IMR-90 (cell line): ENCODE results near the gene C11orf21. TPM values are rescaled to one million over a fixed set of nuclear protein-coding genes. Genes with fewer than 3 reads are reported as not detected.

ENCODE experiments used
- ATAC-seq: fragments of 200-7000 bp; cut with Tn5 transposase; 2 replicates; pipeline ENCODE4 v1.9.1; 2020; ENCODE audit warnings: low read depth, mild to moderate bottlenecking, moderate library complexity
- BruUV-seq: library from RNA; stranded (reverse); fragments of 400-500 nt; replicated peaks from 2 replicates; lab custom pipeline; 2021; lab: Mats Ljungman, UMichigan
- CTCF ChIA-PET: fragments of 300-600 bp; formaldehyde crosslinking; extraction: SDS; loops from one replicate; lab custom pipeline; 2021; ENCODE audit warnings: antibody characterized with exemption; lab: Yijun Ruan, JAX
- POLR2A ChIA-PET: fragments of 300-600 bp; sonication (Branson Sonifier 250); formaldehyde crosslinking; loops from one replicate; lab custom pipeline; 2022; ENCODE audit warnings: antibody characterized with exemption; ENCODE audit not compliant: unreplicated experiment; lab: Charles Lee
- DNase-seq: peaks from one replicate; pipeline ENCODE4 v3.0.0; 2013
- H2AFZ ChIP-seq: replicated peaks from 2 replicates; pipeline ENCODE3; 2013; ENCODE audit warnings: low read length, mild to moderate bottlenecking; ENCODE audit not compliant: poor library complexity
- H2AK5ac ChIP-seq: 2 replicates; pipeline ENCODE4 v1.6.1; 2013; ENCODE audit warnings: low read depth, low read length, inconsistent platforms
- H2AK9ac ChIP-seq: replicated peaks from 2 replicates; pipeline ENCODE3; 2013; ENCODE audit warnings: mild to moderate bottlenecking, low read depth, low read length, moderate library complexity; ENCODE audit not compliant: poor library complexity
- H2BK120ac ChIP-seq: 2 replicates; pipeline ENCODE4 v1.6.1; 2013; ENCODE audit warnings: low read depth, low read length, inconsistent platforms
- H2BK15ac ChIP-seq: 3 replicates; pipeline ENCODE4 v1.6.1; 2013; ENCODE audit warnings: low read depth, low read length, inconsistent platforms
- H2BK20ac ChIP-seq: 2 replicates; pipeline ENCODE4 v1.6.1; 2013; ENCODE audit warnings: low read depth, mild to moderate bottlenecking, inconsistent platforms, low read length, moderate library complexity
- H2BK5ac ChIP-seq: 2 replicates; pipeline ENCODE4 v1.6.1; 2013; ENCODE audit warnings: mild to moderate bottlenecking, low read depth, low read length, inconsistent platforms; ENCODE audit not compliant: poor library complexity, severe bottlenecking
- H3K14ac ChIP-seq: replicated peaks from 2 replicates; pipeline ENCODE4 v1.6.1; 2013; ENCODE audit warnings: low read depth, low read length, inconsistent platforms
- H3K18ac ChIP-seq: 2 replicates; pipeline ENCODE4 v1.6.1; 2013; ENCODE audit warnings: low read depth, low read length, control low read depth
- H3K23ac ChIP-seq: 2 replicates; pipeline ENCODE4 v1.6.1; 2013; ENCODE audit warnings: low read depth, low read length, inconsistent platforms
- H3K27ac ChIP-seq: 2 replicates; pipeline ENCODE4 v1.5.1; 2013; ENCODE audit warnings: mild to moderate bottlenecking, control low read depth, low read length; ENCODE audit not compliant: insufficient read depth
- H3K27me3 ChIP-seq: 2 replicates; pipeline ENCODE4 v1.6.1; 2013; ENCODE audit warnings: low read length; ENCODE audit not compliant: control insufficient read depth, insufficient read depth
- H3K36me3 ChIP-seq: 2 replicates; pipeline ENCODE4 v1.6.1; 2013; ENCODE audit warnings: low read length, mixed read lengths; ENCODE audit not compliant: control insufficient read depth, insufficient read depth
- H3K4ac ChIP-seq: 2 replicates; pipeline ENCODE4 v1.6.1; 2013; ENCODE audit warnings: low read depth, low read length, inconsistent platforms
- H3K4me1 ChIP-seq: 2 replicates; pipeline ENCODE4 v1.6.1; 2013; ENCODE audit warnings: low read length, mixed read lengths; ENCODE audit not compliant: control insufficient read depth, insufficient read depth
- H3K4me2 ChIP-seq: 2 replicates; pipeline ENCODE4 v1.6.1; 2013; ENCODE audit warnings: low read depth, mild to moderate bottlenecking, control low read depth, low read length, moderate library complexity
- H3K4me3 ChIP-seq: 2 replicates; pipeline ENCODE4 v1.5.1; 2013; ENCODE audit warnings: low read depth, mild to moderate bottlenecking, control low read depth, low read length, moderate library complexity; ENCODE audit not compliant: insufficient read depth
- H3K56ac ChIP-seq: 2 replicates; pipeline ENCODE4 v1.6.1; 2013; ENCODE audit warnings: low read length, inconsistent platforms; ENCODE audit not compliant: insufficient read depth; ENCODE audit errors: extremely low read depth
- H3K79me1 ChIP-seq, 2 experiments: 2 replicates each; pipeline ENCODE4 v1.6.1; 2013; ENCODE audit warnings: low read length in 2 of 2, inconsistent platforms in 1 of 2, low read depth in 1 of 2
- H3K9ac ChIP-seq: 2 replicates; pipeline ENCODE4 v1.6.1; 2013; ENCODE audit warnings: low read depth, low read length, control low read depth
- H3K9me1 ChIP-seq: 2 replicates; pipeline ENCODE4 v1.6.1; 2013; ENCODE audit warnings: low read length, inconsistent platforms; ENCODE audit not compliant: insufficient read depth
- H3K9me3 ChIP-seq: 2 replicates; pipeline ENCODE4 v1.6.1; 2013; ENCODE audit warnings: low read length; ENCODE audit not compliant: control insufficient read depth, insufficient read depth
- H4K20me1 ChIP-seq: 2 replicates; pipeline ENCODE4 v1.6.1; 2013; ENCODE audit warnings: low read length, inconsistent platforms; ENCODE audit not compliant: insufficient read depth
- H4K5ac ChIP-seq: 2 replicates; pipeline ENCODE4 v1.6.1; 2013; ENCODE audit warnings: mild to moderate bottlenecking, low read depth, low read length, control low read depth
- H4K8ac ChIP-seq, 2 experiments: 2 replicates each; pipeline ENCODE4 v1.6.1; 2013; ENCODE audit warnings: low read depth in 2 of 2, low read length in 2 of 2, control low read depth in 1 of 2, inconsistent platforms in 1 of 2
- H4K91ac ChIP-seq: 2 replicates; pipeline ENCODE4 v1.6.1; 2013; ENCODE audit warnings: low read depth, low read length, inconsistent platforms; ENCODE audit not compliant: insufficient read depth
- MAFK ChIP-seq: IDR thresholded peaks from 2 replicates; pipeline ENCODE4 v1.6.1; 2012; ENCODE audit warnings: low read depth, low read length, improper control_type of control experiment
- USF2 ChIP-seq: fragments of 150-350 bp; IDR thresholded peaks from 2 replicates; pipeline ENCODE4 v1.6.1; 2017; ENCODE audit warnings: mild to moderate bottlenecking, antibody characterized with exemption, low read length, low read depth
- WGBS, 2 experiments: methylation state at CpG; one replicate each; pipeline versions ENCODE4 v1.1.5 to v1.1.7; 2013; ENCODE audit warnings: missing lambda C conversion rate in 2 of 2; ENCODE audit not compliant: insufficient read length in 1 of 2; ENCODE audit errors: extremely low coverage in 2 of 2; 5-methylcytosine and 5-hydroxymethylcytosine counted together
- dilution Hi-C: fragments of 300-500 bp; cut with HindIII; formaldehyde crosslinking; loops from one replicate; pipeline ENCODE4 v1.14.3; 2018; ENCODE audit warnings: low sequenced_read_pairs; ENCODE audit not compliant: unreplicated experiment
- in situ Hi-C: fragments of 300-500 bp; cut with MboI; formaldehyde crosslinking; loops from 3 replicates; pipeline ENCODE4 v1.14.3; 2019; ENCODE audit warnings: low sequenced_read_pairs, inconsistent platforms, mixed read lengths
- intact Hi-C: fragments of 100-400 bp; cut with micrococcal nuclease; formaldehyde crosslinking; loops from 2 replicates; pipeline ENCODE4 v1.10.0; 2022
- polyA plus RNA-seq, 3 experiments: library from polyadenylated mRNA; depleted of rRNA; stranded (reverse); fragments of >200 nt; gene quantifications; 2 replicates each; pipeline ENCODE4 v1.2.3, GENCODE V29; 2012; ENCODE audit warnings: low replicate concordance in 1 of 3
- total RNA-seq: library from RNA; depleted of rRNA; stranded (reverse); fragments of >200 nt; gene quantifications from 2 replicates; pipeline ENCODE4 v1.2.3, GENCODE V29; 2012

The C11orf21 gene
- total and polyA plus RNA-seq, 2 of the 4 experiments (the other 2 are of a cell fraction): not detected

DNA sequence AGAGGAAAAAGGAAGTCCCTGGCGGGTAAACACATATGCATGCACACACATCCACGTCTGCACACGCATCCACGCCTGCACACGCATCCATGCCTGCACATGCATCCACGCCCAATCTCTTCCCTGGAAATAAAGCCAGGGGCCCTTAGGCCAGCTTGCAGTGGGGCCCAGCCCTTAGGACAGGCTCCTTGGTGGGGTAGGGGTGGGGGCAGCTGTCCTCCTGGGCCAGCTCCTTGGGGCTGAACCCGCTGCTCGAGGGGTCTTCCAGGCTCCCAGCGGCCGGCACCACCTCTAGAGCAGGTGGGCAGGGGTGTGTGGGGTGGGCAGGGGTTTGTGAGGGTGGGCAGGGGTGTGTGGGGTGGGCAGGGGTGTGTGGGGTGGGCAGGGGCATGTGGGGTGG is 1.9 kb downstream of the C11orf21 start:
- ATAC-seq: no peak
- no peak overlapping the region for H2AFZ ChIP-seq
- H3K79me1 ChIP-seq: no peaks in the 10 kb centered on the region
- H2BK20ac ChIP-seq: no peak overlapping the region
- no peak for DNase-seq
- no peak overlapping the region for H3K9ac ChIP-seq
- no peaks in the 10 kb centered on the region for H3K36me3 ChIP-seq
- no peak overlapping the region for H3K18ac ChIP-seq
- intact Hi-C loops: no loop called here
- no peak overlapping the region for H3K27ac ChIP-seq
- H3K4me3 ChIP-seq: no peak overlapping the region
- no peak overlapping the region for H4K8ac ChIP-seq
- H4K20me1 ChIP-seq: no peaks in the 10 kb centered on the region
- no peak overlapping the region for H3K56ac ChIP-seq
- H2BK15ac ChIP-seq: no peak overlapping the region
- H3K27me3 ChIP-seq: peaks cover 19% of the 10 kb centered on the region; the same call in 1 of the 2 replicates
- no peak overlapping the region for H2BK120ac ChIP-seq
- no peak overlapping the region for H3K4ac ChIP-seq
- H4K5ac ChIP-seq: no peak overlapping the region
- ChIA-PET POLR2A (no interaction called here), CTCF (interaction anchor here (1.0 kb wide), 1 partner anchor 121 kb away, joined by 3 read pairs; no protein-coding TSS in a partner anchor)
- in situ Hi-C loops: no loop called here
- no TSS peak for BruUV-seq
- no peaks in the 10 kb centered on the region for H3K4me1 ChIP-seq
- H3K9me1 ChIP-seq: no peaks in the 10 kb centered on the region
- H3K23ac ChIP-seq: no peak overlapping the region
- no CpG with 5 or more reads among the region's 10 CpGs for WGBS, 2 experiments
- no peak overlapping the region for H4K91ac ChIP-seq
- TF ChIP-seq MAFK (no peak), USF2 (no peak)
- H2AK9ac ChIP-seq: no peak overlapping the region
- H3K4me2 ChIP-seq: no peak overlapping the region
- dilution Hi-C loops: no loop called here
- no peak overlapping the region for H2BK5ac ChIP-seq
- H2AK5ac ChIP-seq: no peak overlapping the region
- no peaks in the 10 kb centered on the region for H3K9me3 ChIP-seq
- H3K14ac ChIP-seq: no peak overlapping the region
